ENCODE measurements around the gene MAPK10.

DNA sequence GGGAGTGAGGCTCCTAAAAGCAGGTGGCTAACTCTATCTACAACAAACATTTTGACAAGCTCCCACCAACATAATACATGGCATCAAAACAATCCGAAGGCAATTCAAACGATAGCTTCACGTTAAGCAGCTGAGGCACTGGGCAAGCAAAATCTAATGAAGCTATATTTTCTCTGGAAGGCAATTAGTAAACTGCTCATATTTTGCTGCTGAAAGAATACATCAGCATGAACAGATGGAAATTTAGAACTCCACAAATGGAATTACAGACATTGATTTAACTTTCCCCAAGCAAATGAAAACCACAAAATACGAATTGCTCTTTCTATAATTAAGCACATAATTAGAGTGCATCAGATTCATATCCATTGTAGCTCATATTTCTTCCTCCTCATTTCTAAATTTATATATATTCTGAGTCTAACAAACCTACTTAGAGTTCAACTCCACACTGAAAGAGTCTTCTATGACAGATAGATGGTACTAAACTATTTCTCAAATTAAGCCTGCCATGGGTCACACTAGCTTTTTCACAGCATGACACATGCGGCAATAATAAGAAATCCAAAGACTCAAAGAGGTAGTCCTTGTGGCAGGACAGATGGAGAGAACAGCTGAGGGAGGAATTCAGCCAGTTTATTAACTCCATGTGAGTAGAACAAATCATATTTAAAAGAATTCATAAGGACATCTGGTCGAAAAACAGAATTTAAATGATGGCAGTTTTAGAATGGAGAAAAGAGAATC lies 305.4 kb downstream of the MAPK10 start:
- TF ChIP-seq, protein P1, sequence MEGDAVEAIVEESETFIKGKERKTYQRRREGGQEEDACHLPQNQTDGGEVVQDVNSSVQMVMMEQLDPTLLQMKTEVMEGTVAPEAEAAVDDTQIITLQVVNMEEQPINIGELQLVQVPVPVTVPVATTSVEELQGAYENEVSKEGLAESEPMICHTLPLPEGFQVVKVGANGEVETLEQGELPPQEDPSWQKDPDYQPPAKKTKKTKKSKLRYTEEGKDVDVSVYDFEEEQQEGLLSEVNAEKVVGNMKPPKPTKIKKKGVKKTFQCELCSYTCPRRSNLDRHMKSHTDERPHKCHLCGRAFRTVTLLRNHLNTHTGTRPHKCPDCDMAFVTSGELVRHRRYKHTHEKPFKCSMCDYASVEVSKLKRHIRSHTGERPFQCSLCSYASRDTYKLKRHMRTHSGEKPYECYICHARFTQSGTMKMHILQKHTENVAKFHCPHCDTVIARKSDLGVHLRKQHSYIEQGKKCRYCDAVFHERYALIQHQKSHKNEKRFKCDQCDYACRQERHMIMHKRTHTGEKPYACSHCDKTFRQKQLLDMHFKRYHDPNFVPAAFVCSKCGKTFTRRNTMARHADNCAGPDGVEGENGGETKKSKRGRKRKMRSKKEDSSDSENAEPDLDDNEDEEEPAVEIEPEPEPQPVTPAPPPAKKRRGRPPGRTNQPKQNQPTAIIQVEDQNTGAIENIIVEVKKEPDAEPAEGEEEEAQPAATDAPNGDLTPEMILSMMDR (IDR thresholded peaks at IDR 0.05): no peak
- TF ChIP-seq JUN (CRISPR knock-in tag; IDR thresholded peaks at IDR 0.05) (no peak), SP1 (CRISPR knock-in tag; conservative IDR thresholded peaks at IDR 0.05) (no peak), ETV6 (CRISPR knock-in tag; IDR thresholded peaks at IDR 0.05) (no peak), TP53 (CRISPR knock-in tag; IDR thresholded peaks at IDR 0.05) (no peak)
- TF ChIP-seq, protein P2, sequence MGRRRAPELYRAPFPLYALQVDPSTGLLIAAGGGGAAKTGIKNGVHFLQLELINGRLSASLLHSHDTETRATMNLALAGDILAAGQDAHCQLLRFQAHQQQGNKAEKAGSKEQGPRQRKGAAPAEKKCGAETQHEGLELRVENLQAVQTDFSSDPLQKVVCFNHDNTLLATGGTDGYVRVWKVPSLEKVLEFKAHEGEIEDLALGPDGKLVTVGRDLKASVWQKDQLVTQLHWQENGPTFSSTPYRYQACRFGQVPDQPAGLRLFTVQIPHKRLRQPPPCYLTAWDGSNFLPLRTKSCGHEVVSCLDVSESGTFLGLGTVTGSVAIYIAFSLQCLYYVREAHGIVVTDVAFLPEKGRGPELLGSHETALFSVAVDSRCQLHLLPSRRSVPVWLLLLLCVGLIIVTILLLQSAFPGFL (CRISPR knock-in tag; IDR thresholded peaks at IDR 0.05; ENCODE audit: borderline replicate concordance): no peak
- TF ChIP-seq, protein P3, sequence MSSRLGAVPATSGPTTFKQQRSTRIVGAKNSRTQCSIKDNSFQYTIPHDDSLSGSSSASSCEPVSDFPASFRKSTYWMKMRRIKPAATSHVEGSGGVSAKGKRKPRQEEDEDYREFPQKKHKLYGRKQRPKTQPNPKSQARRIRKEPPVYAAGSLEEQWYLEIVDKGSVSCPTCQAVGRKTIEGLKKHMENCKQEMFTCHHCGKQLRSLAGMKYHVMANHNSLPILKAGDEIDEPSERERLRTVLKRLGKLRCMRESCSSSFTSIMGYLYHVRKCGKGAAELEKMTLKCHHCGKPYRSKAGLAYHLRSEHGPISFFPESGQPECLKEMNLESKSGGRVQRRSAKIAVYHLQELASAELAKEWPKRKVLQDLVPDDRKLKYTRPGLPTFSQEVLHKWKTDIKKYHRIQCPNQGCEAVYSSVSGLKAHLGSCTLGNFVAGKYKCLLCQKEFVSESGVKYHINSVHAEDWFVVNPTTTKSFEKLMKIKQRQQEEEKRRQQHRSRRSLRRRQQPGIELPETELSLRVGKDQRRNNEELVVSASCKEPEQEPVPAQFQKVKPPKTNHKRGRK (CRISPR knock-in tag; IDR thresholded peaks at IDR 0.05; ENCODE audit: borderline replicate concordance): no peak
- TF ChIP-seq, protein P4, sequence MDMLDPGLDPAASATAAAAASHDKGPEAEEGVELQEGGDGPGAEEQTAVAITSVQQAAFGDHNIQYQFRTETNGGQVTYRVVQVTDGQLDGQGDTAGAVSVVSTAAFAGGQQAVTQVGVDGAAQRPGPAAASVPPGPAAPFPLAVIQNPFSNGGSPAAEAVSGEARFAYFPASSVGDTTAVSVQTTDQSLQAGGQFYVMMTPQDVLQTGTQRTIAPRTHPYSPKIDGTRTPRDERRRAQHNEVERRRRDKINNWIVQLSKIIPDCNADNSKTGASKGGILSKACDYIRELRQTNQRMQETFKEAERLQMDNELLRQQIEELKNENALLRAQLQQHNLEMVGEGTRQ (CRISPR knock-in tag; IDR thresholded peaks at IDR 0.05): no peak
- TF ChIP-seq, protein P5, sequence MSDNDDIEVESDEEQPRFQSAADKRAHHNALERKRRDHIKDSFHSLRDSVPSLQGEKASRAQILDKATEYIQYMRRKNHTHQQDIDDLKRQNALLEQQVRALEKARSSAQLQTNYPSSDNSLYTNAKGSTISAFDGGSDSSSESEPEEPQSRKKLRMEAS (CRISPR knock-in tag; IDR thresholded peaks at IDR 0.05): no peak
- TF ChIP-seq, protein P6, sequence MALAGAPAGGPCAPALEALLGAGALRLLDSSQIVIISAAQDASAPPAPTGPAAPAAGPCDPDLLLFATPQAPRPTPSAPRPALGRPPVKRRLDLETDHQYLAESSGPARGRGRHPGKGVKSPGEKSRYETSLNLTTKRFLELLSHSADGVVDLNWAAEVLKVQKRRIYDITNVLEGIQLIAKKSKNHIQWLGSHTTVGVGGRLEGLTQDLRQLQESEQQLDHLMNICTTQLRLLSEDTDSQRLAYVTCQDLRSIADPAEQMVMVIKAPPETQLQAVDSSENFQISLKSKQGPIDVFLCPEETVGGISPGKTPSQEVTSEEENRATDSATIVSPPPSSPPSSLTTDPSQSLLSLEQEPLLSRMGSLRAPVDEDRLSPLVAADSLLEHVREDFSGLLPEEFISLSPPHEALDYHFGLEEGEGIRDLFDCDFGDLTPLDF (CRISPR knock-in tag; IDR thresholded peaks at IDR 0.05): no peak
- TF ChIP-seq, protein P7, sequence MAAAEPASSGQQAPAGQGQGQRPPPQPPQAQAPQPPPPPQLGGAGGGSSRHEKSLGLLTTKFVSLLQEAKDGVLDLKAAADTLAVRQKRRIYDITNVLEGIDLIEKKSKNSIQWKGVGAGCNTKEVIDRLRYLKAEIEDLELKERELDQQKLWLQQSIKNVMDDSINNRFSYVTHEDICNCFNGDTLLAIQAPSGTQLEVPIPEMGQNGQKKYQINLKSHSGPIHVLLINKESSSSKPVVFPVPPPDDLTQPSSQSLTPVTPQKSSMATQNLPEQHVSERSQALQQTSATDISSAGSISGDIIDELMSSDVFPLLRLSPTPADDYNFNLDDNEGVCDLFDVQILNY (CRISPR knock-in tag; IDR thresholded peaks at IDR 0.05): no peak
- TF ChIP-seq, protein P8, sequence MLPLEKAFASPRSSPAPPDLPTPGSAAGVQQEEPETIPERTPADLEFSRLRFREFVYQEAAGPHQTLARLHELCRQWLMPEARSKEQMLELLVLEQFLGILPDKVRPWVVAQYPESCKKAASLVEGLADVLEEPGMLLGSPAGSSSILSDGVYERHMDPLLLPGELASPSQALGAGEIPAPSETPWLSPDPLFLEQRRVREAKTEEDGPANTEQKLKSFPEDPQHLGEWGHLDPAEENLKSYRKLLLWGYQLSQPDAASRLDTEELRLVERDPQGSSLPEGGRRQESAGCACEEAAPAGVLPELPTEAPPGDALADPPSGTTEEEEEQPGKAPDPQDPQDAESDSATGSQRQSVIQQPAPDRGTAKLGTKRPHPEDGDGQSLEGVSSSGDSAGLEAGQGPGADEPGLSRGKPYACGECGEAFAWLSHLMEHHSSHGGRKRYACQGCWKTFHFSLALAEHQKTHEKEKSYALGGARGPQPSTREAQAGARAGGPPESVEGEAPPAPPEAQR (CRISPR knock-in tag; IDR thresholded peaks at IDR 0.05): no peak
- TF ChIP-seq, protein P9, sequence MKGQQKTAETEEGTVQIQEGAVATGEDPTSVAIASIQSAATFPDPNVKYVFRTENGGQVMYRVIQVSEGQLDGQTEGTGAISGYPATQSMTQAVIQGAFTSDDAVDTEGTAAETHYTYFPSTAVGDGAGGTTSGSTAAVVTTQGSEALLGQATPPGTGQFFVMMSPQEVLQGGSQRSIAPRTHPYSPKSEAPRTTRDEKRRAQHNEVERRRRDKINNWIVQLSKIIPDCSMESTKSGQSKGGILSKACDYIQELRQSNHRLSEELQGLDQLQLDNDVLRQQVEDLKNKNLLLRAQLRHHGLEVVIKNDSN (CRISPR knock-in tag; IDR thresholded peaks at IDR 0.05): no peak
- TF ChIP-seq, protein P10, sequence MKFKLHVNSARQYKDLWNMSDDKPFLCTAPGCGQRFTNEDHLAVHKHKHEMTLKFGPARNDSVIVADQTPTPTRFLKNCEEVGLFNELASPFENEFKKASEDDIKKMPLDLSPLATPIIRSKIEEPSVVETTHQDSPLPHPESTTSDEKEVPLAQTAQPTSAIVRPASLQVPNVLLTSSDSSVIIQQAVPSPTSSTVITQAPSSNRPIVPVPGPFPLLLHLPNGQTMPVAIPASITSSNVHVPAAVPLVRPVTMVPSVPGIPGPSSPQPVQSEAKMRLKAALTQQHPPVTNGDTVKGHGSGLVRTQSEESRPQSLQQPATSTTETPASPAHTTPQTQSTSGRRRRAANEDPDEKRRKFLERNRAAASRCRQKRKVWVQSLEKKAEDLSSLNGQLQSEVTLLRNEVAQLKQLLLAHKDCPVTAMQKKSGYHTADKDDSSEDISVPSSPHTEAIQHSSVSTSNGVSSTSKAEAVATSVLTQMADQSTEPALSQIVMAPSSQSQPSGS (CRISPR knock-in tag; IDR thresholded peaks at IDR 0.05; ENCODE audit: borderline replicate concordance, low read depth): no peak

All from WTC11 (cell line).